ENCODE results near the gene ABCD4.
A peak's percentile ranks its signal among the peaks of the same experiment; 100 is the strongest.

ABCD4 gene

DNA sequence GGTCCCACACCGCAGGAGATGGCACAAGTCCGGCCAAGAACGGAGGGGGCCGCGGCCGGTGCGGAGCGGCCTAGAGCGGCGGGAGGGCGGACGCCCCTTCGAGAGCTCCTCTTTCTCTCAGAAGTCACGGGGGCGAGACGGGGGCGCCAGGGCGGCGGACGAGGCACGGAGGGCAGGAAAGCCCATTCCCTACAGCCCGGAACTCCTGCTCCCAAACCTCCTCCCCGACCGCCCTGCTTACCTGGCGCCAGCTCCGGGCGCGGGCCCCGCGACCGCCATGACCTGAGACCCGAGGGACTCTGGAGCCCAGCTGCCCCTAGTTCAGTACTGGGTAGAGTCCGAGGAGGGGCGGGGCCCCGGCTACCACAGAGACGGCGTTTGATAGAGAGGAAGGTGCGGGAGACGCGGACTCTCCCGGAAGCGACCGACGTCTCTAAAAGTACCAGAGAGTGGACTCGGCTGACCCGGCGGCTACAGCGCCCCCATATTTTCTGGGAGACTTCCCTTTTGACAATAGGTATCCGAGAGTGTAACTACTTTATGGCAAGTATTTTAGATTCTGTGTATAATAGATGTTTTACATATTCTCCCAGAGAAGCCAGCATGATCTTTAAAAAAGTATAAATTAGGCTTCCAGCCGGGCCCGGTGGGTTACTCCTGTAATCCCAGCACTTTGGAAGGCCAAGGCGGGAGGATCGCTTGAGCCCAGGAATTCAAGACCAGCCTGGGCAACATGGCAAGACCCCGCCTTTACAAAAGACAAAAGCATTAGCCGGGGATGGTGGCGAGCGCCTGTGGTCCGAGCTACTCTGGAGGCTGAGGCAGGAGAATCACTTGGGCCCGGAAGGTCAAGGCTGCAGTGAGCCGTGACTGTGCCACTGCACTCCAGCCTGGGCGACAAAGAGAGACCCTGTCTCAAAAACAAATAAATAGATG is at the start of gene ABCD4:
Gene ABCD4 (minus strand): TSS at position 301 of the 936 bp plus-strand sequence. CDS start 22 bp downstream, at position 279.
- peak within 1 kb of the TSS; percentile 86 to 95 for H3K4me3 ChIP-seq (ENCODE audit: low read depth in 1 of 2, low read length in 2 of 2)
- H3K27ac ChIP-seq (ENCODE audit: low read depth, low read length) = peak within 1 kb of the TSS; percentile 56
- peaks cover 10 to 16% of the 10 kb centered on the region in 2 donors for H3K4me1 ChIP-seq (ENCODE audit: control insufficient read depth in 1 of 2, insufficient read depth in 2 of 2, low read length in 2 of 2)
- H3K9me3 ChIP-seq (ENCODE audit: control insufficient read depth in 1 of 2, low read length in 2 of 2) = no peaks in the 10 kb centered on the region
- H3K27me3 ChIP-seq (ENCODE audit: control insufficient read depth in 1 of 2, insufficient read depth in 2 of 2, low read length in 2 of 2) = no peaks in the 10 kb centered on the region
- peak within 1 kb of the TSS; percentile 73 to 93 for H3K9ac ChIP-seq (ENCODE audit: low read depth in 1 of 2, low read length in 2 of 2)
- peaks cover 1 to 14% of the 10 kb centered on the region in 2 donors for H3K36me3 ChIP-seq (ENCODE audit: control insufficient read depth in 1 of 2, insufficient read depth in 2 of 2, low read length in 2 of 2)

DNA sequence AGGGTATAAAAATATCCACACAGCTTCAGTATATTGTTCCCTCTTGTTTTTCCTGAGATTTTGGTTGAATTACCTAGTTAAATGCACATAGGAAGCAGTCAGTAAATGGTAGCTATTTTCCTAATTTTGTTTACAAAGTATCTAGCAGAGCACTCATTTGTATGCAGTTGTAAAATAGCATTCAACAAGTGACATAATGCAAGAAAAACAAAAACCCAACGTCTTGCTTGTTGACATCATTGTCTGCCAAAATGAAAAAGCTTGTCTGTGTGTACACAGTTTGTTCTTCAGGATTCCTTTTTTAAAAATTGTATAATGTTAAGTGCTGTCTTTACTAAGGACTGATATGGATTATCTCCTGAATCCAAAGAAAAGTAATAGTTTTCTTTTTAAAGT is 48.2 kb upstream of the ABCD4 start:
- H3K36me3 ChIP-seq (ENCODE audit: control insufficient read depth in 1 of 2, insufficient read depth in 2 of 2, low read length in 2 of 2) = no peaks in the 10 kb centered on the region
- no peaks in the 10 kb centered on the region for H3K9me3 ChIP-seq (ENCODE audit: control insufficient read depth in 1 of 2, low read length in 2 of 2)
- H3K27ac ChIP-seq (ENCODE audit: low read depth, low read length) = no peak overlapping the region

DNA sequence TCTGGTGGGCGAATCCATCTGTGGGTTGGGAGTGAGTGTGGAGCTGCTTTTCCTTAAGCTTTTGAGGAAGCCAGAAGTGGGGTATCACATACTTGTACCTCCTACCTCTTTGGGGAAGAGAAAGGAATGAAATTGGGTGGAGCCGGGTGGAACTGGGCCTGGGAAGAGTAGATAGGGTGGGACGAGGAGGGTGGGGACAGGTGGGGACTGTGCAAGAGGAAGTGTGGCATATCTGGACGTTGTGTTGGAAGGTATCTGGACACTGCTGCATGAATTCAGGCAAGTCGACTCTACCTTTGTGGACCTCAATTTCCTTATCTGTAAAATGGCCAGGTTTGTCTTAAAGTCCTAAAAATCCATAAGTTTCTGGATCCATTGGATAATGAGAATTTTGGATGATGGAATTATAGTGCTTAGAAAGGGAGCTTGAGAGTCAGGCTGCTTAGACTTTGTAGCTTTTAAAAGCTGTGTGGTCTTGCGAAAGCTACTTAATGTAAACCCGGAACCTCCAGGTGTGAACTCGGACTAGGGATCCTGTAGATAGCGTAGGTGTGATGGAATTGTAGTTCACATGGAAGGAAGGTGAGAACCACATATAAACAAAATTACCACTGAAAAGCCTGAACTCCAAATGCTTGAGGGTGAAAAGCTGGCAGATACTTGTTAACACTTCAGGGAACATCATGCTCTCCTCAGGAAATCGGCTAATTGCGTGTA is 47.6 kb upstream of the ABCD4 start:
- Histone ChIP-seq H3K4me3 (ENCODE audit: low read depth in 1 of 2, low read length in 2 of 2) (peak overlapping the region in 1 of 2 donors; percentile 32), H3K27me3 (ENCODE audit: control insufficient read depth in 1 of 2, insufficient read depth in 2 of 2, low read length in 2 of 2) (no peaks in the 10 kb centered on the region), H3K4me1 (ENCODE audit: control insufficient read depth in 1 of 2, insufficient read depth in 2 of 2, low read length in 2 of 2) (peaks cover 20 to 26% of the 10 kb centered on the region in 2 donors), H3K9ac (ENCODE audit: low read depth in 1 of 2, low read length in 2 of 2) (no peak overlapping the region), H3K27ac (ENCODE audit: low read depth, low read length) (no peak overlapping the region), H3K9me3 (ENCODE audit: control insufficient read depth in 1 of 2, low read length in 2 of 2) (no peaks in the 10 kb centered on the region), H3K36me3 (ENCODE audit: control insufficient read depth in 1 of 2, insufficient read depth in 2 of 2, low read length in 2 of 2) (no peaks in the 10 kb centered on the region)

More for the DNA sequence above, 48.2 kb upstream of the ABCD4 start:
- H3K4me3 ChIP-seq (ENCODE audit: low read depth in 1 of 2, low read length in 2 of 2) = no peak overlapping the region
- no peak overlapping the region for H3K9ac ChIP-seq (ENCODE audit: low read depth in 1 of 2, low read length in 2 of 2)
- H3K27me3 ChIP-seq (ENCODE audit: control insufficient read depth in 1 of 2, insufficient read depth in 2 of 2, low read length in 2 of 2) = no peaks in the 10 kb centered on the region
- peaks cover 20 to 26% of the 10 kb centered on the region in 2 donors for H3K4me1 ChIP-seq (ENCODE audit: control insufficient read depth in 1 of 2, insufficient read depth in 2 of 2, low read length in 2 of 2)

DNA sequence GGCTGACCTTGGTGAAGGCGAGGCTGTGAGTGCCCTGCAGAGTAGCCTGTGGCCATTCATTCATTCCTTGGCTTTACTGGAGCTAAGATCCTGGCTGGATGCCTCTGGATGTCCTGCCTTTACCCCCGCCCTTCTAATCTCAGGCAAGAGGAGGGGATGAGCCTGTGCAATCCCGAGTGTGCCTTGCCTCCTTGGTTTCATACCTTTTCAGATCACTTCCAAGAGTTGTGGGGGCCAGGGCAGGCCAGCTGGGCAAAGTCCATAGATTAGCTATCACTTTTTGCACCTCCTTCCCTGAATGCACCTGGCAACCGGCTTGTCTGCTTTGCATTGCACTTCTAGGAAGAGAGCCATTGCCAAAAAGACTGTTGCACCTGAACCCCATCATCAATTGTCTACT is 47.0 kb upstream of the ABCD4 start:
- no peaks in the 10 kb centered on the region for H3K36me3 ChIP-seq (ENCODE audit: control insufficient read depth in 1 of 2, insufficient read depth in 2 of 2, low read length in 2 of 2)
- H3K4me3 ChIP-seq (ENCODE audit: low read depth in 1 of 2, low read length in 2 of 2) = peak overlapping the region in 1 of 2 donors; percentile 32
- no peaks in the 10 kb centered on the region for H3K9me3 ChIP-seq (ENCODE audit: control insufficient read depth in 1 of 2, low read length in 2 of 2)
- peaks cover 20 to 26% of the 10 kb centered on the region in 2 donors for H3K4me1 ChIP-seq (ENCODE audit: control insufficient read depth in 1 of 2, insufficient read depth in 2 of 2, low read length in 2 of 2)
- no peak overlapping the region for H3K9ac ChIP-seq (ENCODE audit: low read depth in 1 of 2, low read length in 2 of 2)
- H3K27me3 ChIP-seq (ENCODE audit: control insufficient read depth in 1 of 2, insufficient read depth in 2 of 2, low read length in 2 of 2) = no peaks in the 10 kb centered on the region
- H3K27ac ChIP-seq (ENCODE audit: low read depth, low read length) = no peak overlapping the region

DNA sequence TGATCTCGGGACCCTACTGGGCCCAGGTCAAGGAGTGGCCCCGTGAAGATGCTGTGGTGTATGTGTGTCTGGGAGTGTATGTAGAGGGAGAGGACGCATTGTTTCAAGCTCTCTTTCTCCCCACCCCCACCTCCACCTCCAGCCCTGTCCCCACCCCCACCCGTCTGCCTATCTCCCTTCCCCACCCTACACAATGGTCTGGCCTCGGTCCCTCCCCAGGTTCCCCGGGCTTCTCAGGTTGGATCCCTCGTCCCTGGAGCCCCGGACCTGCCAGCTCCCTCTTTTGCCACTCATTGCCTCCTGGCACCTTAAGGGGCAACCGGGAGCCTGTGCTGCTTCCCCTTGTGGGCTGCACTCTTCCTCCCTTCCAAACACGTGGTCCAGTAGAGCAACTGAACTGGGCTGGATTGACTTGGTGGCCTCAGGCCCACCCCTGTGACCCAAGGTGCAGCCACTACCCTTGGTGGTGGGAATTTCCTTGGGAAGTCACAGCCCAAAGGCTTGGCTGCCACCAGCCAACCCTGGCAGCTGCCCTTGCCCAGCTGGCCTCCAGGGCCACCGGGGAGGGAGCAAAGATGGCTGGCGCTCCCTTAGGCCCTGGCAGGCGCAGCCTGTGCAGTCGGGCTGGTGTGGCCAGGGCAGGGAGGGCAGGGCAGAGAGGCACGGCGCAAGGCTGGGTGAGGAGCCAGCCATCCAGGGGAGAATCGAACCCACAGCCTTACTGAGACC is 46.2 kb upstream of the ABCD4 start:
- Histone ChIP-seq H3K4me3 (ENCODE audit: low read depth in 1 of 2, low read length in 2 of 2) (peak overlapping the region in 1 of 2 donors; percentile 28), H3K4me1 (ENCODE audit: control insufficient read depth in 1 of 2, insufficient read depth in 2 of 2, low read length in 2 of 2) (peaks cover 20 to 26% of the 10 kb centered on the region in 2 donors), H3K36me3 (ENCODE audit: control insufficient read depth in 1 of 2, insufficient read depth in 2 of 2, low read length in 2 of 2) (no peaks in the 10 kb centered on the region), H3K27me3 (ENCODE audit: control insufficient read depth in 1 of 2, insufficient read depth in 2 of 2, low read length in 2 of 2) (no peaks in the 10 kb centered on the region), H3K27ac (ENCODE audit: low read depth, low read length) (no peak overlapping the region), H3K9me3 (ENCODE audit: control insufficient read depth in 1 of 2, low read length in 2 of 2) (no peaks in the 10 kb centered on the region), H3K9ac (ENCODE audit: low read depth in 1 of 2, low read length in 2 of 2) (no peak overlapping the region)

DNA sequence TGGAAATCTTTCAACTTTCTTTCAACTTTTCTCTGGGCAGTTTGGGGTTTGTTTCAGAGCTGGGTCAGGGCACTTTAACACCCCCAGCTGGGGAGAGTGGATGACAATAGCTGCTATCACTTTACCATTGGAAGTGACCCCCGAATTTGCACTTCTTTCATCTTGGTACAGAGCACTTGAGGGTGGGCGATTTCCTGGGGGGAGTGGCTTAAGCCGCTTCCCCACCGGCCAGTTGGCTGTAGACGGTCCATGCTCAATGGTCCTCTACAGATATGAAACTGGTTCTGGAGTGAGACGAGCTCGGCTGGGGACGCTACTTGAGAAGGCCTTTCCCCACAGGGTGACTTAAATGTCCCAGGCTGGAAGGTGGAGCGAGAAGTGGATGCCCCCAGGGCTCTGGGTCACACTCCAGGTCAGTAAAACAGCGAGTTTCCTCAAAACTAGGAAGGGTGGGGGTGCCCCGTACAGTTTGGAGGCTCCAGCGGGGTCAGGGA is 45.6 kb upstream of the ABCD4 start, which contains the start of gene VRTN:
Gene VRTN (plus strand): TSS at position 231 of the 494 bp plus-strand sequence. CDS start 8,313 bp downstream, outside the sequence.
- Histone ChIP-seq H3K4me1 (ENCODE audit: control insufficient read depth in 1 of 2, insufficient read depth in 2 of 2, low read length in 2 of 2) (peaks cover 20 to 26% of the 10 kb centered on the region in 2 donors), H3K9ac (ENCODE audit: low read depth in 1 of 2, low read length in 2 of 2) (no peak within 1 kb of the TSS), H3K9me3 (ENCODE audit: control insufficient read depth in 1 of 2, low read length in 2 of 2) (no peaks in the 10 kb centered on the region), H3K27me3 (ENCODE audit: control insufficient read depth in 1 of 2, insufficient read depth in 2 of 2, low read length in 2 of 2) (no peaks in the 10 kb centered on the region), H3K36me3 (ENCODE audit: control insufficient read depth in 1 of 2, insufficient read depth in 2 of 2, low read length in 2 of 2) (no peaks in the 10 kb centered on the region), H3K27ac (ENCODE audit: low read depth, low read length) (no peak within 1 kb of the TSS), H3K4me3 (ENCODE audit: low read depth in 1 of 2, low read length in 2 of 2) (peak within 1 kb of the TSS in 1 of 2 donors; percentile 28)

DNA sequence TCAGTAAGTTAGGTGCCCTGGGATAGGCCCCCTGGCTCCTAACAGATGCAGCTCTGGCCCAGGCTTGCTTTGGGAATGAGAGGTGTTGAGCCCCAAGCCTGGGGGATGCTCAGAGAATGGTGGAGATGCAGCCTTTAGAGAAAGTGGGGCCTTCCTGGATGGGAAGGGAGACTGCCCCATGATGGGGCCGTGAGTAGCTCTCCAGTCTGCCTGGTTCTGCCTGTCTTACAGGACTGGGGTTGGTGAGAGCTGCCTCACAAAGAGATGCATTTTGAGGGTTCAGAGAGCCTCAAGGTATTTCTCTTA is 45.0 kb upstream of the ABCD4 start:
- Histone ChIP-seq H3K27me3 (ENCODE audit: control insufficient read depth in 1 of 2, insufficient read depth in 2 of 2, low read length in 2 of 2) (no peaks in the 10 kb centered on the region), H3K4me1 (ENCODE audit: control insufficient read depth in 1 of 2, insufficient read depth in 2 of 2, low read length in 2 of 2) (peaks cover 20 to 26% of the 10 kb centered on the region in 2 donors), H3K36me3 (ENCODE audit: control insufficient read depth in 1 of 2, insufficient read depth in 2 of 2, low read length in 2 of 2) (no peaks in the 10 kb centered on the region), H3K27ac (ENCODE audit: low read depth, low read length) (no peak overlapping the region), H3K9me3 (ENCODE audit: control insufficient read depth in 1 of 2, low read length in 2 of 2) (no peaks in the 10 kb centered on the region), H3K4me3 (ENCODE audit: low read depth in 1 of 2, low read length in 2 of 2) (no peak overlapping the region), H3K9ac (ENCODE audit: low read depth in 1 of 2, low read length in 2 of 2) (no peak overlapping the region)

DNA sequence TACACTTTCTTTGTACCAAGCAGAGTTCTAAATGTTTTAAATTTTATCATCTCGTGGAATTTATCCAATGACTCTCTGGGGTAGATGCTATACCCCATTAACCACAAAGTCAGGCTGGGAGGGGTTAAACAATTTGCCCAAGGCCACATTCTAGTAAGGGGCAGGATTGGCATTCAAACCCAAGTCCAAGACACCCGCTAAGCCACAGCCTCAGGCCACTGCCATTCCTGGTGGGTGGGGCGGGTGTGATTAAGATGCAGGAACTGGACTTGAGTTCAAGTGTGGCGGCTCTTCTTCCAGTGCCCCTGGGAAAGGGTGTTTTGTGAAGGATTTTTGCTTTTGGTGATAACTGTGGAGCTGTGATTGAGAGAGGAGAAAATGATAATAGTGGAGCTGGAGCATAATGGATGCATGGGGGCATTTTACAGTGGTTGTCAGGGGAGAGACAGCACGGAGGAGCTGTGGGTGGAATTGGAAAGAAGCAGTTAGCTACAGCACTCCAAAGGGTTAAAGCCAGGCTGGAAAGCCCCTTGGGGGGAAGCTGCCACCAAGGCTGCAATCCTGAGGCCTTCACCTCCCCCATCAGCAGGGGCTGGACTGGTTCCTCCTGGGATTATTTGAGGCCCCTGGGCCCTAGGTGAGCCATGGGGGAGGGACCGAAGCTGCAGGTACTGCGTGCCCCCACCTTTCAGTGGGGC is 44.5 kb upstream of the ABCD4 start:
- no peak overlapping the region for H3K27ac ChIP-seq (ENCODE audit: low read depth, low read length)
- no peak overlapping the region for H3K4me3 ChIP-seq (ENCODE audit: low read depth in 1 of 2, low read length in 2 of 2)
- no peaks in the 10 kb centered on the region for H3K36me3 ChIP-seq (ENCODE audit: control insufficient read depth in 1 of 2, insufficient read depth in 2 of 2, low read length in 2 of 2)
- H3K9me3 ChIP-seq (ENCODE audit: control insufficient read depth in 1 of 2, low read length in 2 of 2) = no peaks in the 10 kb centered on the region
- H3K9ac ChIP-seq (ENCODE audit: low read depth in 1 of 2, low read length in 2 of 2) = no peak overlapping the region
- peaks cover 20 to 26% of the 10 kb centered on the region in 2 donors for H3K4me1 ChIP-seq (ENCODE audit: control insufficient read depth in 1 of 2, insufficient read depth in 2 of 2, low read length in 2 of 2)
- H3K27me3 ChIP-seq (ENCODE audit: control insufficient read depth in 1 of 2, insufficient read depth in 2 of 2, low read length in 2 of 2) = no peaks in the 10 kb centered on the region

DNA sequence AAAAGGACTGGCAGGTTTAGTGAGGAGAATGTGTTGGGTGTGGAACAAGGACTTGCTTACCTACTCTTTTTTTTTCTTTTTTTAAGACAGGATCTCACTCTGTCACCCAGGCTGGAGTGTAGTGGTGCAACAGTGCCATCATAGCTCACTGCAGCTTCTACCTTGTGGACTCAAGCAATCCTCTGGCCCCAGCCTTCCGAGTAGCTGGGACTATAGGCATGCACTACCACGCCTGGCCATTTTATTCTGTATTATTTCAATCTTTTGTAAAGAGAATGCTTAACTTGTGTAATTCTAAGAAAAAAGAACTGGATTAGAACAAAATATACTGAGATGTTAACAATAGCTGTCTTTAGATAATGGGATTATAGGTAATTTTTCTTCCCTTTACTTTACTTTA is 43.6 kb upstream of the ABCD4 start:
- Histone ChIP-seq H3K36me3 (ENCODE audit: control insufficient read depth in 1 of 2, insufficient read depth in 2 of 2, low read length in 2 of 2) (no peaks in the 10 kb centered on the region), H3K27me3 (ENCODE audit: control insufficient read depth in 1 of 2, insufficient read depth in 2 of 2, low read length in 2 of 2) (no peaks in the 10 kb centered on the region), H3K4me3 (ENCODE audit: low read depth in 1 of 2, low read length in 2 of 2) (no peak overlapping the region), H3K9ac (ENCODE audit: low read depth in 1 of 2, low read length in 2 of 2) (no peak overlapping the region), H3K4me1 (ENCODE audit: control insufficient read depth in 1 of 2, insufficient read depth in 2 of 2, low read length in 2 of 2) (peaks cover 20 to 26% of the 10 kb centered on the region in 2 donors), H3K27ac (ENCODE audit: low read depth, low read length) (no peak overlapping the region), H3K9me3 (ENCODE audit: control insufficient read depth in 1 of 2, low read length in 2 of 2) (no peaks in the 10 kb centered on the region)

All from duodenal mucosa (tissue), 2 donors.